Epithelial cell of esophagus (primary cell): ENCODE measurements around the gene SMG9.

Source experiments
- DNase-seq: peaks from one replicate; pipeline ENCODE4 v3.0.0; 2010; ENCODE audit warnings: low read depth
- H3K4me3 ChIP-seq: 2 replicates; pipeline ENCODE4 v1.5.1; 2011; ENCODE audit warnings: mild to moderate bottlenecking, low read length, control low read depth
- TF ChIP-seq, protein P1 (sequence below): IDR thresholded peaks from 2 replicates; pipeline ENCODE4 v1.5.1; 2011; ENCODE audit warnings: low read depth, mild to moderate bottlenecking, low read length, control low read depth, inconsistent platforms; ENCODE audit not compliant: insufficient read depth; ENCODE audit errors: missing control alignments

SMG9 gene

DNA sequence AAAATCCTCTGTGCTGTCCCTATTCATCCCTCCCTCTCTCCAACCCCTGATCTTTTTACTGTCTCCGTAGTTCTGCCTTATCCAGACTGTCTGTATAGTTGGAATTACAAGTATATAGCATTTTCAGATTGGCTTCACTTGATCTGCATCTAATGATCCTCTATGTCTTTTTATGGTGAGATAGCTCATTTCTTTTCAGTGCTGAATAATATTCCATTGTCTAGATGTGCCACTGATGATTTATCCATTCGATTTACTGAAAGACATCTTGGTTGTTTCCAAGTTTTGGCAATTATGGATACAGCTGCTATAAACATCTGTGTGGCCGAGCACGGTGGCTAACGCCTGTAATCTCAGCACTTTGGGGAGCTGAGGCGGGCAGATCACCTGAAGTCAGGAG lies 19.7 kb downstream of the SMG9 start:
- DNase-seq, result no peak
- H3K4me3 ChIP-seq, result no peak overlapping the region
- TF ChIP-seq, protein P1, sequence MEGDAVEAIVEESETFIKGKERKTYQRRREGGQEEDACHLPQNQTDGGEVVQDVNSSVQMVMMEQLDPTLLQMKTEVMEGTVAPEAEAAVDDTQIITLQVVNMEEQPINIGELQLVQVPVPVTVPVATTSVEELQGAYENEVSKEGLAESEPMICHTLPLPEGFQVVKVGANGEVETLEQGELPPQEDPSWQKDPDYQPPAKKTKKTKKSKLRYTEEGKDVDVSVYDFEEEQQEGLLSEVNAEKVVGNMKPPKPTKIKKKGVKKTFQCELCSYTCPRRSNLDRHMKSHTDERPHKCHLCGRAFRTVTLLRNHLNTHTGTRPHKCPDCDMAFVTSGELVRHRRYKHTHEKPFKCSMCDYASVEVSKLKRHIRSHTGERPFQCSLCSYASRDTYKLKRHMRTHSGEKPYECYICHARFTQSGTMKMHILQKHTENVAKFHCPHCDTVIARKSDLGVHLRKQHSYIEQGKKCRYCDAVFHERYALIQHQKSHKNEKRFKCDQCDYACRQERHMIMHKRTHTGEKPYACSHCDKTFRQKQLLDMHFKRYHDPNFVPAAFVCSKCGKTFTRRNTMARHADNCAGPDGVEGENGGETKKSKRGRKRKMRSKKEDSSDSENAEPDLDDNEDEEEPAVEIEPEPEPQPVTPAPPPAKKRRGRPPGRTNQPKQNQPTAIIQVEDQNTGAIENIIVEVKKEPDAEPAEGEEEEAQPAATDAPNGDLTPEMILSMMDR, result no peak

DNA sequence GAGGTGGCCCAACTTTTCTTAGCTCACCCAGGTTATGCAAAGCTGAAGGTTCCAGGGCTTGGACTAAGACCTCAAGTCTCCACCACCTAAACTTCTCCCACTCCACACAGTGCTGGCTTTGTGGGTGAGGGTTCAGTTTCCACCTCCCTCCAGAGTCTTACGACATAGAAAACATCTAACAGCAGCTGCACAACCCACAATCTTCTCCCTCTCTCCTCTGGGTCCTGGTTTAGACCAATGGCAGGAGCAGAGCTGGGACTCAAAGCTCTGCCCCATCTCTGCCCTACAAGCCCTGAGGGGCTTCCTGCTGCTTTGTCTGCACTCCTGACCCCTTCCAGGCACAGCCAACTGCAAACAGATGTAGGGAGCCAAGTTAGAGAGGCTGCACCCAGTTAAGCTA lies 22.9 kb downstream of the SMG9 start:
- DNase-seq, result no peak
- no peak overlapping the region for H3K4me3 ChIP-seq
- TF ChIP-seq, protein P1, result no peak

GRCh38 chr19:43731346-43731745 lies 23.4 kb downstream of the SMG9 start:
- DNase-seq, result no peak
- TF ChIP-seq, protein P1, result no peak
- H3K4me3 ChIP-seq, result no peak overlapping the region

- DNase-seq, result no peak
- TF ChIP-seq, protein P1, result no peak
- H3K4me3 ChIP-seq, result no peak overlapping the region
Measured at GRCh38 chr19:43729919-43730318, 24.8 kb downstream of the SMG9 start.

DNA sequence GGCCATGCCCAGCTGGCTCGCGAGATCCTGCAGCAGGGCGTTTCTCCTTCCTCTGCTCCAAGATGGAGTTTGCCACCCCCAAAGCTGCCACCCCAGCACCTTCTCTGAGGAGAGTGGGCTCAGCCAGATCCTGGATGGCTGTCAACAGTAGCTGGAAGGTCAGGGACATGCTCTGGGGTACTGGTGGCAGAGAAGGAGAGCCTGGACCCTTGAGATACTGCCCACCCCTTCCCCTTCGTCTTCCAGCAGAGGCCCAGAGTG lies 27.2 kb downstream of the SMG9 start:
- H3K4me3 ChIP-seq, result no peak overlapping the region
- TF ChIP-seq, protein P1, result no peak
- DNase-seq, result no peak

DNA sequence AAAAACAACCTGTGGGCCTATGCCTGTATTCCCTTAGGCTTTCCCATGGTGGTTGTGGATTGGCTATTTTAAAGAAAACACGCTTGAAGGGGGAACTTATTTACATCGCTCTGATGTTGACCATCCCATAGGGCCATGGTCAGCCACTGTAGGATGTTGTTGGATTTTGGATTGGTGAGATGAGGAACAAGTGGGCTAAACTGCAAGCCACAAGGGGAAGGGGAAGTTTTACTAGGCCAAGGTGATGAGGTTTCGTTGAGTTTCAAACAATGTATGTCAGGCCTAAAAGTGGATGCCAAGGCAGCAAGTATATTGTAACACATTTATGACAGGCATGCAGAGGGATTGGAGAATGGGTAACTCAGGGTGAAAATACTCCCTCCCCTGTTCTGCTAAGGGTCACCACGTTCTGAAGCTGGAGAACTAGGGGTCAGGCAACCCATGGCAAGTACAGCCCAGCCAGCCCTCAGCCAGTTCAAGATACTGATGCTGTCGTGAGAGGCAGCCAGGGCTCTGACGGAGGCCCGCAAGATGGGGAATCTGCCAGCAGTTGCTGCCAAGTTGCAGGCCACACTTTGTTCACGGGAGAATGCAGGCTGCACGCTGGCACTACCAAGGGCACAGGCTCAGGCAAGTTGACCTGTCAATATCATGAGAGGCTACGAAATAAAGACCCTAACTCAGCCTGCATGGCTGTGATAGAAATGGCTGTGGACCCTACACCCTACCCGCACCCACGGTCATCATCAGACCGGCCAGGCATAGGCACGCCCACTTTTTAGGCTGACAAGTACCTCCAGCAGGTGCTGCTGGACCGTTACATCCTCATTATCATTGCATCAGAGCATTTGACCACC lies 27.8 kb downstream of the SMG9 start:
- TF ChIP-seq, protein P1, result no peak
- H3K4me3 ChIP-seq, result no peak overlapping the region
- DNase-seq, result no peak

DNA sequence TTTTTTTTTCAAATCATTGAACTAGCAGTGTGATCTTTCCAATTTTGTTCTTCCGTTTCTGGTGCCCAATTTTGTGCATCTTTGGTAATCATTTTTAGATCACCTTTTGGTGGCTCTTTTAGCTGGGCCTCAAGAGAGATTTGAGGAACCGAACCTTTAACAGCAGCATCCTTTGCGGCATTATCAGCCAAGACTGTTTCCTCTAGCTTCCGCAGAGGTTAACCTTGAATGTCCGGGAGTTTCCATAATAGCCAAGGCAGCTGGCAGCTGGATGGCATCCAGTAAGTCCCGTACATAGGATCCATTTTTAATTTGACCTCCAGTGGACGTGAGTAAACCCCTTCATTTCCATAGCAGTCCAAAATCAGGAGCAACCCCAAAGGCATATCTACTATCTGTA lies 29.3 kb downstream of the SMG9 start:
- H3K4me3 ChIP-seq, result no peak overlapping the region
- TF ChIP-seq, protein P1, result no peak
- no peak for DNase-seq
